GM21447 (cell line): Measurements from ENCODE around the gene BNIP5.
"Not testable (repeated sequence)": the region's sequence is repeated elsewhere in the genome, so short reads cannot be mapped to it uniquely, and the experiment has no call there.

Experiments used
- ATAC-seq: cut with Tn5 transposase; IDR thresholded peaks from one replicate; pipeline ENCODE4 v1.9.1; 2021; ENCODE audit not compliant: unreplicated experiment

BNIP5 gene

DNA sequence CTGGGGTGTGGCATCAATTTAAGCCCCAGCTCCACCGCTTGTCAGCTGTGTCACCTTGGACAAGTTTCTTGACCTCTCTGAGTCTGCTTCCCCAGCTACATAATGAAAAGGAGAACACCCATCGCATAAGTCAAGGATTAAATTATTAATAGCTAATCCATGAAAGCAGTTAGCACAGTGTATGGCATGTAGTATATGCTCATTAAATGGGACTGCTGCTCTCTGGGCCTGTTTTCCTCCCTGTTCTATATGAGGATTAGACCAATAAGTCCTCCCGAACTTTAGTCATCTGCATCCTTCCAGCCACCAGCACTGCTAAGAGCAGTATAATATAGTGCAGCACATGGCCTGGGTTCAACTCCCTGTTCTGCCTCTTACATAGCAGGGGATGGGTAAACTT, 31.1 kb upstream of the BNIP5 start:
- ATAC-seq: no peak

- no peak for ATAC-seq
These were observed 28.2 kb upstream of the BNIP5 start for GRCh38 chr6:36364669-36365479.

DNA sequence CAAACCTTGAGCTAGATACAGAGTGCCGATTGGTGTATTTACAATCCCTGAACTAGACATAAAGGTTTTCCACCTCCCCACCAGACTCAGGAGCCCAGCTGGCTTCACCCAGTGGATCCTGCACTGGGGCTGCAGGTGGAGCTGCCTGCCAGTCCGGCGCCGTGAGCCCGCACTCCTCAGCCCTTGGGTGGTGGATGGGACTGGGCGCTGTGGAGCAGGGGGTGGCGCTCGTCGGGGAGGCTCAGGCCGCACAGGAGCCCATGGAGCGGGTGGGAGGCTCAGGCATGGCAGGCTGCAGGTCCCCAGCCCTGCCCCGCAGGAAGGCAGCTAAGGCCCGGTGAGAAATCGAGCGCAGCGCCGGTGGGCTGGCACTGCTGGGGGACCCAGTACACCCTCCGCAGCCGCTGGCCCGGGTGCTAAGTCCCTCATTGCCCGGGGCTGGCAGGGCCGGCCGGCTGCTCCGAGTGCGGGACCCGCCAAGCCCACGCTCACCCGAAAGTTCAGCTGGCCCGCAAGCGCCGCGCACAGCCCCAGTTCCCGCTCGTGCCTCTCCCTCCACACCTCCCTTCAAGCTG, 27.5 kb upstream of the BNIP5 start:
- not testable (repeated sequence) for ATAC-seq

GRCh38 chr6:36363371-36363752, 26.7 kb upstream of the BNIP5 start:
- ATAC-seq: not testable (repeated sequence)

- ATAC-seq: no peak
These were observed 26.1 kb upstream of the BNIP5 start for GRCh38 chr6:36362551-36363370.

GRCh38 chr6:36361071-36361470, 24.4 kb upstream of the BNIP5 start:
- no peak for ATAC-seq

- peak; percentile 55 for ATAC-seq
These were observed 23.8 kb upstream of the BNIP5 start for GRCh38 chr6:36360241-36361054.

GRCh38 chr6:36358226-36358915, 21.7 kb upstream of the BNIP5 start:
- no peak for ATAC-seq

DNA sequence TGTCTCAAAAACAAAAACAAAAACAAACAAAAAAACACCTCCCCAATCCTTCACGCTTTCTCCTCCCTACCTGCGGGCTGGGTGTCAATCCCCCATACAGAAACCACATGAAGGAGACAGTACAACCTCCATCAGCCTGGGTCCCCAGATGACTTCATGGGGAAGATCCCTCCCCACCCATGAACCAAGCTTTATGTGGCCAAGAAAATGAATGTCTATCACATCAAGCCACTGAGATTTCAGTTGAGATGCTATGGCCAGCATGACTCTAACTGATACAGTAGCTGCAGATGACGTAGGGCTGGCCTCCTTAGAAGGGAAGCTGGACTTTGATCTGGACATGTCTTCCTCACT, 21.2 kb upstream of the BNIP5 start:
- no peak for ATAC-seq

DNA sequence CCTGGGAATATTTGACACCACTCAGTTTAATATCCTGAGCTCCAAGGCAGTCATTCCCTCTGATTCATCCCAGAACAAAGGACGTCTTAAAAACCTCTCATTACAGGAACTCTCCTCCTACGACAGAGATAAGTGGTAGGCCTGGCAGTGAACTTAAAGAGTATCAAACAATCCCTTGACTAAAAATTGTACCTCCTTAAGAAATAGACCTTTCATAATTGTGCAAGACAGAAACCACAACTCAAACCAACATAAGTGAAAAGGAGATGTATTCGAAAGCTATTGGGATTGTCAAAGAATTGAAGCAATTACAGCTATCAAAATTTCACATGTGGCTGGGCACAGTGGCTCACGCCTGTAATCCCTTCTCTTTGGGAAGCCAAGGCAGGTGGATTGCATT, 19.1 kb upstream of the BNIP5 start:
- no peak for ATAC-seq

- ATAC-seq: no peak
These were observed 16.8 kb upstream of the BNIP5 start for GRCh38 chr6:36353411-36353915.

- ATAC-seq: no peak
These were observed 15.9 kb upstream of the BNIP5 start for GRCh38 chr6:36352477-36353157.

DNA sequence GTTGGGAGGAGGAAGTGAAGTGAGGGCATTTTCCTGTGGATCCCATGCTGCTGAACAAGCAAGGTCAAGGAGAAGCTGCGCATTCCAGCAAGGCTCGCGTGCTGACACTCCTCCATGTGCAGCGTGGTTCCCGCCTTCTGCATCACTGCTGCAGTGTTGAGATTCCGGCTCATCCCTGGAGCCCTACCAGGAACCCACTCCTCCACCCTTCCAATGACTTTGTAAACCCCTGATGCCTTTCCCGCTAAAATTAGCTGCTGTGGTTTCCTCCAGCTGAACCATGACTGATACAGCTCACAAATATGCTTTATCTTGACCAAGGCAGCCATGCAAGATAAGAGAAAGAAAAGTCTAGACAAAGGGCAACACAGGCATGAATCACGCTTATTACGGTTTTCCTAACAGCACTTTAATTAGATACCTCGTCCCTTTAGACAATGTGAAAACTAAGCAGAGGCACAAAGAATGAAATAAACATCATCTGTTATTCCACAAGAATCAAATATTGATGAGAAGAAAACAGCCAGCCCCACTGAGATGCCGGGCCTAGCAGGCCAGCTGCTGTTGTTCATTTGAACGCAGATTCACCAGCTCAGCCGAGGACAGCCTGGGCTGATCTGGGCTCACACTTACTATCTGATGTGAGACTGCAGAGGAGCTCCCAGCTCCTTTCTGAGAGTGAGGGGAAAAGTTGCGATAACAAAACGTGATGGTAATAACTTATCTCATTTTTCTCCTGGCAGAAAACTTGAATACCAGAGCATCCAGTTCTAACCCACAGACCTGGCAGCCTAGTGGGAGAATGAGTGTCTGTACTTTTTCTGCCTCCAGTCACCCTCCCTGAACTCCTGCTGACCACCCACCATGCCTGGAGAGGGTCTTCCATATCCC, 14.2 kb upstream of the BNIP5 start:
- no peak for ATAC-seq

DNA sequence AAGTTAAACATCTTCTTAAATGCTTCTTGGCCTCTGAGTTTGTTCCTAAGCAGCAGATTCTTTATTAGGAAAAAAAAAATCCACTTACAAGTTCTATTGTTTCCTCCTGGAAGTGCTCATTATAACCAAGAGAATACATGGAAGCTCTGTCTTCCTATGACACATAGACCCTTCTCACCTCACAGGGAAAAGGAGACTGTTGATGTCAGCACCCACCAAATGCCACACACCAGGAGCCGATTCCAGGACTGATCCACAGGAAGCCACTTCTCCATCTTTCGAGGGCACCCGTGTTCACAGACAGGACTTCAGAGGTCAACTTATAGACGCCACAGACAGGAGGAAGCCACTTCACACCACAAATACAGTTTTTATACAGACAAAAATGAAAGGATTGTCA, 13.4 kb upstream of the BNIP5 start:
- no peak for ATAC-seq

DNA sequence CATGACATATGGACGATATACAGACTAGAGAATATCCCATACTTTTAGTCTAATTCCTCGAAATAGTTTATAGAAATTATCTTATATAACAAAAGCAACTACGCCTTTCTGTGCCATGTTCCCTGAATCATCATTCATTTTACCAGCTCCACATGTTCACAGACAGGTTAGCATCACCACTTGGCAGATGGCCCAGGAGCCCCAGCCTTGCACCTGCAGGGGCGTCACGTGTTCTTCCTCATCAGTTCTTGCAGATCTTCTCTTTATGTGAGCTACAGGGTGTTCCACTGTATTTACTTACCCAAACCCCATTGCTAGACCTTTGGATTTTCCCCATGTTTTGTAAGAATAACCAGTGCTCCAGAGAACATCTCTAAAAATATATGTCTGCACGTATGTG, 12.6 kb upstream of the BNIP5 start:
- ATAC-seq: no peak

DNA sequence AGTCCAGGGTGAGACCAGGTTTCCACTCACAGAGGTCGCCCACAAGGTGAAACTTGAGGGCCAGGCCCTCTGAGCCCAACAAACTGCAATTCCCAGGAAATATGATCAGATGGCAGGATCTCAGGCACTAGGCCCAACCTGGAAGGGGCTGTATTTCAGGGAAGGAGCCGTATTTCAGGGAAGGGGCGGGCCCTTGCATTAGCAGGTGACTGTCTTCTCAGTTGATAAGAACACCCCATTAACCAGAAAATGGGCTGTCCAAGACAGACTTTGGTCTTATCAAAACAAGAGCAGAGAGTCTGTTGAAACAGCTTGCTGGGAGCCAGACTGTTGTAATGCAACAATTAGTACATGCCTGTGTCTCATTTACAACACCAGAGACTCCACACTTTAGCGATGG, 10.9 kb upstream of the BNIP5 start:
- ATAC-seq: no peak

- no peak for ATAC-seq
These were observed 10.0 kb upstream of the BNIP5 start for GRCh38 chr6:36346486-36347273.
